Fibroblast of gingiva (primary cell): ENCODE results near the gene ELMO1.

Experiments
- DNase-seq: peaks from one replicate; pipeline ENCODE4 v3.0.0-alpha.2; 2011; ENCODE audit warnings: low read depth

ELMO1 gene

GRCh38 chr7:37118004-37118403 is 330.7 kb downstream of the ELMO1 start:
- no peak for DNase-seq

GRCh38 chr7:37117292-37117691 is 331.4 kb downstream of the ELMO1 start:
- DNase-seq = no peak

GRCh38 chr7:37116093-37116701 is 332.5 kb downstream of the ELMO1 start:
- no peak for DNase-seq

GRCh38 chr7:37113661-37114355 is 334.9 kb downstream of the ELMO1 start:
- DNase-seq = peak; percentile 16

GRCh38 chr7:37112876-37113275 is 335.8 kb downstream of the ELMO1 start:
- no peak for DNase-seq

- no peak for DNase-seq
Measured at GRCh38 chr7:37112218-37112617, 336.4 kb downstream of the ELMO1 start.

- no peak for DNase-seq
Measured at GRCh38 chr7:37111459-37111858, 337.2 kb downstream of the ELMO1 start.

GRCh38 chr7:37110660-37111424 is 337.8 kb downstream of the ELMO1 start:
- no peak for DNase-seq

GRCh38 chr7:37109843-37110242 is 338.8 kb downstream of the ELMO1 start:
- peak; percentile 25 for DNase-seq

GRCh38 chr7:37109016-37109683 is 339.5 kb downstream of the ELMO1 start:
- DNase-seq = peak; percentile 64

- no peak for DNase-seq
Measured at GRCh38 chr7:37108615-37109014, 340.0 kb downstream of the ELMO1 start.

GRCh38 chr7:37107047-37107750 is 341.5 kb downstream of the ELMO1 start:
- no peak for DNase-seq

- DNase-seq = no peak
Measured at GRCh38 chr7:37105762-37106161, 342.9 kb downstream of the ELMO1 start.

- no peak for DNase-seq
Measured at GRCh38 chr7:37104822-37105518, 343.7 kb downstream of the ELMO1 start.

- no peak for DNase-seq
Measured at GRCh38 chr7:37102518-37103137, 346.0 kb downstream of the ELMO1 start.

- DNase-seq = no peak
Measured at GRCh38 chr7:37100735-37101331, 347.8 kb downstream of the ELMO1 start.

- DNase-seq = no peak
Measured at GRCh38 chr7:37098762-37099161, 349.9 kb downstream of the ELMO1 start.

- DNase-seq = no peak
Measured at GRCh38 chr7:37097983-37098382, 350.7 kb downstream of the ELMO1 start.

GRCh38 chr7:37097276-37097675 is 351.4 kb downstream of the ELMO1 start:
- DNase-seq = no peak

GRCh38 chr7:37096341-37096740 is 352.3 kb downstream of the ELMO1 start:
- no peak for DNase-seq
